WERI-Rb-1 (cell line): ENCODE results near the gene MARS1.
"Not testable (repeated sequence)": the region's sequence is repeated elsewhere in the genome, so short reads cannot be mapped to it uniquely, and the experiment has no call there.

Experiments used
- DNase-seq: peaks from one replicate; pipeline ENCODE4 v3.0.0-alpha.2; 2020
- H3K27ac ChIP-seq: fragments of 250-450 bp; sonication (Bioruptor Pico); 2 replicates; pipeline ENCODE4 v1.5.1; 2020; ENCODE audit warnings: mild to moderate bottlenecking, moderate library complexity
- H3K27me3 ChIP-seq: fragments of 250-450 bp; sonication (Bioruptor Pico); 2 replicates; pipeline ENCODE4 v1.5.1; 2021; ENCODE audit warnings: mild to moderate bottlenecking, low read depth, moderate library complexity; ENCODE audit not compliant: insufficient read depth, severe bottlenecking
- H3K36me3 ChIP-seq: fragments of 250-450 bp; sonication (Bioruptor Pico); 2 replicates; pipeline ENCODE4 v1.5.1; 2020; ENCODE audit warnings: mild to moderate bottlenecking, moderate library complexity
- H3K4me3 ChIP-seq: 2 replicates; pipeline ENCODE4 v1.5.1; 2011; ENCODE audit warnings: low read depth, mild to moderate bottlenecking, control low read depth, low read length
- H3K9me3 ChIP-seq: fragments of 250-450 bp; sonication (Bioruptor Pico); 2 replicates; pipeline ENCODE4 v1.5.1; 2021; ENCODE audit warnings: mild to moderate bottlenecking, moderate library complexity; ENCODE audit not compliant: severe bottlenecking
- TF ChIP-seq, protein P1 (sequence below): IDR thresholded peaks from 2 replicates; pipeline ENCODE4 v1.5.1; 2011; ENCODE audit warnings: low read depth, mild to moderate bottlenecking, control low read depth, inconsistent platforms, low read length

Gene MARS1

DNA sequence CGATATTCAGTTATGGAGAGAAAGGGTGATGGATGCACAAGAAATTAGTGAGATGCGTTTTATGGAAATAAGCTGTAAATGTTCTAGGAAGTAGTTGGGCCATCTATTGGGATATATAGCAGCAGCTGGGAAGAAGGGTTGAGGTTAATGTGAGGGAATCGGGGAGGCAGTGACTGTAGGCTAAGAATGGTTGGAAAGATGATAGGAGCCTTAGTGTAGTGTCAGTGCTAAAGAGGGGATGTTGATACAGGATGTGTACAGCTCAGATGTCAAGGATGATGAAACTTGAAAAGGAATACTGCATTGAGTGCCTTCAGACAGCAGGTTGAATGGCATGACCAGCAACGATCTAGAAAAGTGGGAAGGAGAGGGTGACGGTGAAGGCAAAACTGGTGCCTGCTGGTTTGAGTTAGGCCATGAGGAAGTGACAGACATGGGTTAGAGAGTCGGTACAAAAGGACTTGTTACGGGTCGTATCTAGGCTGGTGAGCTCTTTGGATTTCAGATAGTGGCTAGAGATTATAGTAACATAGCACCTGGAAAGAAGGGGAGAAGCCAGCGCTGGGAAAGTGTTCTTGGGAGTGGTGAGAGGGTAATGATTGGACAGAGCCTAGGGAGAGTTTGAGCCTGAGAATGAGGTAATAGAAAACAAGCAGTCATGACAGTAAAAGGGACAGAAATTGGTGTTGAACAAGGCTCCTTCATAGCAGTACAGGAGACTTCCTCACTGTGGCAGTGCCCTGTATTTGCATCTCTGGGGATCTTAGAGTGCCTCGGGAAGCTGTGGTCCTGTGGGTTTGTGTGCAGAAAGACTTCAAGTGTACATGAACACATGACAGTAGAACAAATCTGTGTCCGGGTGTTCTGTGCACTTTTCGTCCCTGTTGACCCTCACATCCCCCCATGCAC lies 9.6 kb downstream of the MARS1 start:
- Histone ChIP-seq H3K9me3 (no peaks in the 10 kb centered on the region), H3K4me3 (no peak overlapping the region), H3K36me3 (peaks cover 81% of the 10 kb centered on the region), H3K27me3 (no peaks in the 10 kb centered on the region), H3K27ac (no peak overlapping the region)
- TF ChIP-seq, protein P1, sequence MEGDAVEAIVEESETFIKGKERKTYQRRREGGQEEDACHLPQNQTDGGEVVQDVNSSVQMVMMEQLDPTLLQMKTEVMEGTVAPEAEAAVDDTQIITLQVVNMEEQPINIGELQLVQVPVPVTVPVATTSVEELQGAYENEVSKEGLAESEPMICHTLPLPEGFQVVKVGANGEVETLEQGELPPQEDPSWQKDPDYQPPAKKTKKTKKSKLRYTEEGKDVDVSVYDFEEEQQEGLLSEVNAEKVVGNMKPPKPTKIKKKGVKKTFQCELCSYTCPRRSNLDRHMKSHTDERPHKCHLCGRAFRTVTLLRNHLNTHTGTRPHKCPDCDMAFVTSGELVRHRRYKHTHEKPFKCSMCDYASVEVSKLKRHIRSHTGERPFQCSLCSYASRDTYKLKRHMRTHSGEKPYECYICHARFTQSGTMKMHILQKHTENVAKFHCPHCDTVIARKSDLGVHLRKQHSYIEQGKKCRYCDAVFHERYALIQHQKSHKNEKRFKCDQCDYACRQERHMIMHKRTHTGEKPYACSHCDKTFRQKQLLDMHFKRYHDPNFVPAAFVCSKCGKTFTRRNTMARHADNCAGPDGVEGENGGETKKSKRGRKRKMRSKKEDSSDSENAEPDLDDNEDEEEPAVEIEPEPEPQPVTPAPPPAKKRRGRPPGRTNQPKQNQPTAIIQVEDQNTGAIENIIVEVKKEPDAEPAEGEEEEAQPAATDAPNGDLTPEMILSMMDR: no peak
- DNase-seq: no peak

DNA sequence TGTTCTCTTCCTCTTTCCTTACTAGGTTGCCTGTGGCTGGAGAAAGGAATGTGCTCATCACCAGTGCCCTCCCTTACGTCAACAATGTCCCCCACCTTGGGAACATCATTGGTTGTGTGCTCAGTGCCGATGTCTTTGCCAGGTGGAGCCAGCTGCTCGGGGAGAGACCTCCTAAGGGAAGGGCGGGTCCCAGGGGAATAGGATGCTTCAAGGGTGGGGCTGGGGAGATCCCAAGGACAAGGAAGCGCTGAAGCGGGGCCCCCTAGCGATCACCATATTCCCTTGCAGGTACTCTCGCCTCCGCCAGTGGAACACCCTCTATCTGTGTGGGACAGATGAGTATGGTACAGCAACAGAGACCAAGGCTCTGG lies 10.2 kb downstream of the MARS1 start:
- Histone ChIP-seq H3K27ac (no peak overlapping the region), H3K36me3 (peaks cover 82% of the 10 kb centered on the region), H3K4me3 (no peak overlapping the region), H3K9me3 (no peaks in the 10 kb centered on the region), H3K27me3 (no peaks in the 10 kb centered on the region)
- DNase-seq: no peak
- TF ChIP-seq, protein P1: no peak

DNA sequence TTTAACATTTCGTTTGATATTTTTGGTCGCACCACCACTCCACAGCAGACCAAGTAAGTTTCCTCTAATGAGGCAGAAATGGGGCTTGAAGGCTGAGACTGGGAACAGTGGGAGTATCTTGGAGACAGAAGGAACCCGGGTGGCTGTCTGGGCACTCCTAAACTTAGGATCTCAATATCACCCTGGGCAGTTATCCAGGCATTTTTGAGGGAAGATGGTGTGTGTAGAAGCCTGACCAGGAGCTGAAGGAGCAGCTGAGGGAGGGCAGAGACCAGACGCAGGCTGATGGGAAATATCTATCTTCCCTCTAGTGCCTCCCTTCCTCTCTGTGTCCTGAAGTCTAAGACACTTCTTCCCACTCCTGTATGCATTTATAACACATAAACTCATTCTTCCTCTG lies 10.7 kb downstream of the MARS1 start:
- Histone ChIP-seq H3K36me3 (peaks cover 86% of the 10 kb centered on the region), H3K4me3 (no peak overlapping the region), H3K9me3 (no peaks in the 10 kb centered on the region), H3K27ac (no peak overlapping the region), H3K27me3 (no peaks in the 10 kb centered on the region)
- DNase-seq: no peak
- TF ChIP-seq, protein P1: no peak

DNA sequence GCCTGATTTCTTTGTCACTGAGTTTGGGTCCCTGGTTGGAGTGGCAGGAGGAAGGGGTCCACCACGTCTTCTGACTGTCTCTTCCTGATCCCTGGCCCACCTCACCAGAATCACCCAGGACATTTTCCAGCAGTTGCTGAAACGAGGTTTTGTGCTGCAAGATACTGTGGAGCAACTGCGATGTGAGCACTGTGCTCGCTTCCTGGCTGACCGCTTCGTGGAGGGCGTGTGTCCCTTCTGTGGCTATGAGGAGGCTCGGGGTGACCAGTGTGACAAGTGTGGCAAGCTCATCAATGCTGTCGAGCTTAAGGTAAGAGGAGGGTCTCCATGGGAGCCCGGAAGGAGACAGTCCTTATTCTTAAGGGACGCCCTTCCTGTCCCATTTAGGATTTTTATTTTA lies 12.3 kb downstream of the MARS1 start:
- Histone ChIP-seq H3K9me3 (no peaks in the 10 kb centered on the region), H3K27me3 (no peaks in the 10 kb centered on the region), H3K4me3 (no peak overlapping the region), H3K36me3 (peaks cover 94% of the 10 kb centered on the region), H3K27ac (no peak overlapping the region)
- DNase-seq: no peak
- TF ChIP-seq, protein P1: no peak

DNA sequence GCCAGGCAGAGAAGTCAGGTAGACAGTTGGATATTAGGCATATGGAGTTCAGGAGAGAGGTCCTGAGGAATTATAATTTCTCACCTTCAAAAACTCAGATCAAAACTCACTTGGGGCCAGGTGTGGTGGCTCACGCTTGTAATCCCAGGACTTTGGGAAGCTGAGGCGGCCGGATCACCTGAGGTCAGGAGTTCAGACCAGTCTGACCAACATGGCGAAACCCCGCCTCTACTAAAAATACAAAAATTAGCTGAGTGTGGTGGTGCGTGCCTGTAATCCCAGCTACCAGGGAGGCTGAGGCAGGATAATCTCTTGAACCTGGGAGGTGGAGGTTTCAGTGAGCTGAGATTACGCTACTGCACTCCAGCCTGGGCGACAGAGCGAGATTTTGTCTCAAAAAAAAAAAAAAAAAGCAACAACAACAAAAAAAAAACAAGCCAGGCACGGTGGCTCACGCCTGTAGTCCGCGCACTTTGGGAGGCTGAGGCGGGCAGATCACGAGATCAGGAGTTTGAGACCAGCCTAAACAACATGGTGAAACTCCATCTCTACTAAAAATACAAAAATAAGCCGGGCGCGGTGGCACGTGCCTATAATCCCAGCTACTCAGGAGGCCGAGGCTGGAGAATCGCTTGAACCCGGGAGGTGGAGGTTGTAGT lies 14.6 kb downstream of the MARS1 start:
- H3K27me3 ChIP-seq, H3K4me3 ChIP-seq, DNase-seq, H3K9me3 ChIP-seq, H3K27ac ChIP-seq: not testable (repeated sequence)
- H3K36me3 ChIP-seq: peaks cover 90% of the 10 kb centered on the region

DNA sequence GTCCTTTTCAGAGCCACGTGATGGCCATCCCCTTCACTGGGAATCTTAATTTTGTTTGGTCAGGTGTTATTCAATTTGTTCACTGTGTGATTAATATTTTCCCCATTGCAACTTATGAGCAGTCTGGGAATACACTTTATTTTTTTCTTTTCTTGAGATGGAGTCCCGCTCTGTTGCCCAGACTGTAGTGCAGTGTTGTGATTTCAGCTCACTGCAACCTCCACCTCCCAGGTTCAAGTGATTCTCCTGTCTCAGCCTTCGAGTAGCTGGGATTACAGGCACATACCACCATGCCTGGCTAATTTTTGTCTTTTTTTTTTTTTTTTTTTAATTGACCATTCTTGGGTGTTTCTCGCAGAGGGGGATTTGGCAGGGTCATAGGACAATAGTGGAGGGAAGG lies 18.7 kb downstream of the MARS1 start:
- not testable (repeated sequence) for H3K4me3 ChIP-seq, H3K9me3 ChIP-seq
- H3K36me3 ChIP-seq: peaks cover 87% of the 10 kb centered on the region

DNA sequence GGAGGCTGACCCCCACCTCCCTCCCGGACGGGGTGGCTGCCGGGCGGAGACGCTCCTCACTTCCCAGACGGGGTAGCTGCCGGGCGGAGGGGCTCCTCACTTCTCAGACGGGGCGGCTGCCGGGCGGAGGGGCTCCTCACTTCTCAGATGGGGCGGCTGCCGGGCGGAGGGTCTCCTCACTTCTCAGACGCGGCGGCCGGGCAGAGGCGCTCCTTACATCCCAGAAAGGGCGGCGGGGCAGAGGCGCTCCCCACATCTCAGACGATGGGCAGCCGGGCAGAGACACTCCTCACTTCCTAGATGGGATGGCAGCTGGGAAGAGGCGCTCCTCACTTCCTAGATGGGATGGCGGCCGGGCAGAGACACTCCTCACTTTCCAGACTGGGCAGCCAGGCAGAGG lies 19.9 kb downstream of the MARS1 start:
- not testable (repeated sequence) for DNase-seq, H3K4me3 ChIP-seq, H3K9me3 ChIP-seq, H3K27ac ChIP-seq, H3K27me3 ChIP-seq
- peaks cover 87% of the 10 kb centered on the region for H3K36me3 ChIP-seq

More for the DNA sequence above, 18.7 kb downstream of the MARS1 start:
- not testable (repeated sequence) for DNase-seq, H3K27ac ChIP-seq, H3K27me3 ChIP-seq
